AG20443 (cell line): ENCODE data around the gene THAP4.
A peak's percentile ranks its signal among the peaks of the same experiment; 100 is the strongest.

ENCODE experiments used
- DNase-seq: peaks from one replicate; pipeline ENCODE4 v3.0.0; 2012; ENCODE audit warnings: low spot score, mixed read lengths

THAP4 gene, protein sequence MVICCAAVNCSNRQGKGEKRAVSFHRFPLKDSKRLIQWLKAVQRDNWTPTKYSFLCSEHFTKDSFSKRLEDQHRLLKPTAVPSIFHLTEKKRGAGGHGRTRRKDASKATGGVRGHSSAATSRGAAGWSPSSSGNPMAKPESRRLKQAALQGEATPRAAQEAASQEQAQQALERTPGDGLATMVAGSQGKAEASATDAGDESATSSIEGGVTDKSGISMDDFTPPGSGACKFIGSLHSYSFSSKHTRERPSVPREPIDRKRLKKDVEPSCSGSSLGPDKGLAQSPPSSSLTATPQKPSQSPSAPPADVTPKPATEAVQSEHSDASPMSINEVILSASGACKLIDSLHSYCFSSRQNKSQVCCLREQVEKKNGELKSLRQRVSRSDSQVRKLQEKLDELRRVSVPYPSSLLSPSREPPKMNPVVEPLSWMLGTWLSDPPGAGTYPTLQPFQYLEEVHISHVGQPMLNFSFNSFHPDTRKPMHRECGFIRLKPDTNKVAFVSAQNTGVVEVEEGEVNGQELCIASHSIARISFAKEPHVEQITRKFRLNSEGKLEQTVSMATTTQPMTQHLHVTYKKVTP

DNA sequence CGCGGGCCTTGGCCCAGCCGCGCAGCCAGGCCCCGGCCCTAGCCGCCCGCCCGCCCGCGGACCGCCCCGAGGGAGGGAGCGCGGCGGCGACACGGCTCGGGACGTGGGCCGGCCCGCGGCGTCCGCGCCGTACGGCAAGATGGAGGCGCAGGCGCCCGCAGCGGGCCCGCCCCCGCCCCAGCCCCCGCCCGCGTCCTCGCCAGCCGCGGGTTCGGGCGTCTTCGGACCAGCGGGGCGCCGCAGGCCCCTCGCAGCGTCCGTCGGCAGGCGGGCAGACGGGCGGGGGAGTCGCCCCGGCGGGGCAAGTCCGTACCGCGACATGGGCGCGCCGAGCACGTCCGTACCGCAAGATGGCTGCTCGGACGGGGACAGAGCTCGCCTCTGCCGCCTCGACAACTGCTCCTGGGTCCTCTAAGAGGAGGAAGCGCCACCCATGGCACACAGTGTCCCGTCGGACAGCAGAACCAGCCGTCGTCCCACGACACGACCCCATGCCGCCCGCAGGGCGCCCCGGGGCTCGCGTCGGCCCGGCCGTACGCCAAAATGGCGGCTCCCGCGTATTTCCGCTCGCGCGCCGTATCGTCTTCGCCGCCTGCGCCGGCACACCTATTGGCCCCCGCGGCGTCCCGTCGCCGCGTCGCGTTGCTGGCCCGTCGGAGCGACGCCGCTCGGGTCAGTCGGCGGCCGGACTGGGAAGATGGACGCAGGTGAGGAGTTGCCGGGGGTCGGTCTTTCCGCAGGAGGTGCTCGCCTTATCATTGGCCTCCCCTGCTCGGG is at the start of gene THAP4, which contains the start of gene ATG4B:
Gene THAP4, minus strand, starts transcription at position 141 of the 777 bp plus-strand sequence. CDS start 141 bp downstream, outside the sequence.
Gene ATG4B, plus strand, starts transcription at position 676 of the 777 bp plus-strand sequence. Its CDS starts 22 bp downstream, at position 698.
- DNase-seq = peak; percentile 95

GRCh38 chr2:241686324-241686649 is 49.3 kb upstream of the THAP4 start:
- no peak for DNase-seq

GRCh38 chr2:241680827-241681599 is 44.1 kb upstream of the THAP4 start:
- DNase-seq = peak; percentile 96

GRCh38 chr2:241680044-241680443 is 43.1 kb upstream of the THAP4 start:
- no peak for DNase-seq

DNA sequence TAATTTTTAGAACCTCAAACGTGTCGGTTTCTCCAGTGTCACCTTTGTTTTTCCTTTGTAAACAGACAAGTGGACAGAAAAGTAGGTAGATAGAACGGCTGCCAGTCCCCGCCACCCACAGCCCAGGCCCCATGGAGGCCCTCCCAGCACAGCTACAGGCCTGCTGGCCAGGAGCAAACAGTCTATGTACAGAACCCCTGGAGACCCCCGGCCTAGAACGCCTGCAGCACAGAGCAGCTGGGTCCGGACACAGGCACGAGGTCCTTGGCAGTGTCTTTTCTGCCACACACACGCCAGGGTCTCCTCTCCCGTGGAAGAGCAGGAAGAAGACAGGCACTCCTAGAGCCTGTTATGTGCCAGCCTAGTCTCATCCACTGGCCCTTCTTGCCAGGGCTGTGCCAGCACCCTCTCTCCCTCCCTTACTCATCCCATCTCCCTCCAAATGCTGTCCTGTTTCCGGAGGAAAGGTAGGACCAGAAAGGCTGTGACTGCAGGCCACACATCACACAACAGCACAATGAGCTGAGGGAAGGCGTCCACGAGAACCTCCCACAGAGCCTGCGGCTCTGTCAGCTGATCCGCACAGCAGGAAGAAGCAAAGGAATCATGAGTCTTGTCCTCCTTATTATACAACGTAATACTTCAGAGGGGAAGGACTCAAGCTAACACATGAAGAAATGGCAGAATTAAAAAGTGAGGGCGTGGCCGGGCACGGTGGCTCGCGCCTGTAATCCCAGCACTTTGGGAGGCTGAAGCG is 42.0 kb upstream of the THAP4 start:
- no peak for DNase-seq

GRCh38 chr2:241678307-241678706 is 41.3 kb upstream of the THAP4 start:
- no peak for DNase-seq

- DNase-seq = no peak
Observed at GRCh38 chr2:241677392-241677791, 40.4 kb upstream of the THAP4 start.

DNA sequence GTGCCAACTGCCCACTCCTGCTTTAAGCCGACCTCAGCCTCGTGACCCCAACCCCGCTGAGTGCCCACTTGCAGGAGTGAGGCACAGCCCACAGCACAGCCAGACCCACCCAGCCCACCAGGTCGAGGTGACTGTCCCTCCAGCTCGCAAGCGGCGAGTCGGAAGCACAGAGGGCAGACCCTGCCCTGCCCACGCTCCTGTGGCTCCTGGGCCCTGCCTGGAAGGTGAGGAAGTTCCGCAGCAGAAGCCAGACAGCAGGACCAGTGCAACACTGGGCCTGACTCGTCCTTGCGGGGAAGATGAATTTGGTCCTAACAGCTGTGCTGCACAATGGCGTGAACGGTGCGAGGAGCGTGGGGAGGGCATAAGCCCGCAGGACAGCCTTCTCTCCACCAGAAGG is 39.7 kb upstream of the THAP4 start:
- no peak for DNase-seq

DNA sequence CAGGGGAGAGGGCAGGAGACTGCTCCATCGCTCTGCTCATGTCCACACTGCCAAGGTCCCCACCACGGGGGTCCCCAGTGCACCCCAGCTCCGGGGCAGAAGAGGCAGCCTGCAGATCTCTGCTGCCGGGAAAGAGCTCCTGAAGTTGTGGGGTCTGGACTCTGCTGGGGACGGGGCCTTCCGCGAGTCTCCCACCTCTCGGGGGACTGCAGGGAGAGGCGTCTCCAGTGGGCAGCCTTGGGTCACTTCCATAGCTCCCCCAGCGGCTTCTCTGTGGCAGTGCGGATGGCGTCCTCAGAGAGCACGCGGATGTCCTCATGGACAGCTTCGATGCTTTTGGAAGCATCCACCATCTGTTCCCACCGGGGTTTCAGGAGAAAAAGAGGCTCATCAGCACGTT is 38.9 kb upstream of the THAP4 start:
- DNase-seq = no peak

DNA sequence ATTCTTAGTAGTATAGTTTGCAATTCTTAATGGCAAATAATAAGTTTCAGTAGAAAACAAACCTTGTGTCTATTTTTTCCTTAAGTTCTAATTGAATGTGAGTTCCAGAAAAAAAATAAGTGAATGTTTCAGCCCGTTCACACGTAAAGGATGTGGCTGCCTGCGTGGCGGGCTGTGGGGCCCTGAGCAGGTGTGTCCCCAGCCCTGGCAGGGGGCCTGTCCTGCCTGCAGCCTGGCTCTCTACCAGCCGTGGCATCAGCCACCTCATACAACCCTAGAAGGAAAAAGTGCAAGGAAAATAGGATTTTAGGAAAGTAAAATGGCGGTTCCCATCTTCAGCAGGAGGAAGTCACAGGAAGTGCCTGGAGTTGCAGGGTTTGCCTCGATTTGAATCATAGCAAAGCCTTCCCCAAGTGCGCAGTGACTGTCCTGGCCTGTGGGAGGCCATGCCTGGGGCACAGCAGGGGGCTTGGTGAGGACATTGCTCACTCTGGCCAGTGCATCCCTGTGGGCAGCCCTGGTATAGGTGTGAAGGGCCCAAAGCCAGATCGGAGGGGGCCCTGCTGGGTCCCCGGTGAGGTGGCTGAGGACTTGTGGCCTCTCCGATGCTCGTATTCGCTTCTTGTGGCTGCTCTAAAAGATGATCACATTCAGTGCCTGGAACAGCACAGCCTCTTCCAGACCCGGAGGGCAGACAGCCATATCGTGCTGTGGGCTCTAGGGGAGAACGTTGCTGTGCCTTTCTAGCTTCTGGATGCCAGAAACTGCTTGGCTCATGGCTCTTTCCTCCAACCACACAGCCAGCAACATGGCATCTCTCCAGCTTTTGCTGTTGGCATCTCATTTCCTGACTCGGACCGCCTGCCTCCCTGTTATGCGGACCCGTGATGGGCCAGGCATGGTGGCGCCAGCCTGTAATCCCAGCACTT is 37.1 kb upstream of the THAP4 start:
- no peak for DNase-seq

DNA sequence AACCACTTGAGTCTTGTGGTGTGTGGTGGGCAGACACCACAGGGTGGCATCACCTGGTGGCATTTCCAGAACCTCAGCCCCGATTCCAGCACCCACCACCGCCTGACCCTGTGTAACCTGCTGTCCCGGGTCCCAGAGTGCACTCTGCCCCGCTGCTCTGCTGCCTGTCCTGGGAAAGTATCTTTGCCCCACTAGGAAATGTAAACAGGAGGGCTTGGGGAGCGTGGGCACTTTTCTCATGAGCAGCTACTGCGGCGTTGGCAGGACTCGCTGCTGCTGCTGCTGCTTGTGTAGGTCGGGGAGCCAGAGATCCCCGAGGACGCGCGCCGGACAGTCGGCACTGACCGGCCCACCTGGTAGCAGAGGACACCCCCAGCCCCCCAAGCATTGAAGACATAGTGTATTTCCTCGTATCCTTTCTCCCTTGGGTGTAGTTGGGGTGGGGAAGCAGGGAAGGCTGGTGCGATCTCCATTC is 36.3 kb upstream of the THAP4 start:
- no peak for DNase-seq

DNA sequence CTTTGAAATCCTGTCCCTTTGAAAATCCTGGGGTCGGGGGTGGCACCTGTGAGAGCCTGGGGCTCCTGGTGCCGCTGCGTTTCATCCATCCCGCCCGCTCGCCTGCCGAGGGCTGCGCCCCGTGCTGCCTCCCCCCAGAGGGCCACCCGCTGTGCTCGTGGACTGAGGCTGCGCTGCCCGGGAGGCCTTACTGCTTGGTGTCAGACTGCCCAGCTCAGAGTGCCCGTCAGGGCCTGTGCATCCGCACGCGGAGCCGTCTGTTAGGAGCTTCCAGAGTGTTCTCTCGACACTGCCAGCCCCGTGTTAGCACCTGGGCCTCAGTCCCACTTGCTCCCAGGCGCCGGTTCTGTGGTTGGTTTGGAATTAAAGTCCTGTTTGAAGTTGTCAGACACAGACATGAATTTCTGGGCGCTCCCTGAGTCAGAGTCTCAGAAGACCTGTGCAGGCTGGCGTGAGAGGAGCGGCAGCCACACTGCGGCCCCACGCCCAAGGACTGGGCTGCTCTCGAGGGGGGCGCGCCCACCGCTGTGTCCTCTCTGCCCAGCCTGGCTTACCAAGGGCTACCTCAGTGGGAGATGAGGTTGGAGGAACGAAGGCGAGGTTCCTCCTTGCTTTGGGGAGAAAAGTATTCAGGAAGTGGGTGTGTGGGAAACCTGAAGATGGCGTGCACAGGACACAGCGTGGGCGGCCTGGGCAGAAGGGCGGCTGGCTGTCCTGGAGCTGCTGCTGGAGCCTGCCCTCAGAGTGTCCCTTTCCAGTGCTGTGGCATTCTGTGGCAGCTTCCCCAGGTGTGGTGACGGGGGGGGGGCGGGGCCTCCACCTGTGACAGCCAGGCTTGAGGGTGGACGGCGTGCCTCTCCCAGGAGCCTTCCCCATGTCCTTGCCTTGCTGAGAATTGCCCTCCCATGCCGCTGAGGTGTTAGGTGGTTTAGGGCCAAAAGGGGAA is 35.6 kb upstream of the THAP4 start:
- DNase-seq = no peak

DNA sequence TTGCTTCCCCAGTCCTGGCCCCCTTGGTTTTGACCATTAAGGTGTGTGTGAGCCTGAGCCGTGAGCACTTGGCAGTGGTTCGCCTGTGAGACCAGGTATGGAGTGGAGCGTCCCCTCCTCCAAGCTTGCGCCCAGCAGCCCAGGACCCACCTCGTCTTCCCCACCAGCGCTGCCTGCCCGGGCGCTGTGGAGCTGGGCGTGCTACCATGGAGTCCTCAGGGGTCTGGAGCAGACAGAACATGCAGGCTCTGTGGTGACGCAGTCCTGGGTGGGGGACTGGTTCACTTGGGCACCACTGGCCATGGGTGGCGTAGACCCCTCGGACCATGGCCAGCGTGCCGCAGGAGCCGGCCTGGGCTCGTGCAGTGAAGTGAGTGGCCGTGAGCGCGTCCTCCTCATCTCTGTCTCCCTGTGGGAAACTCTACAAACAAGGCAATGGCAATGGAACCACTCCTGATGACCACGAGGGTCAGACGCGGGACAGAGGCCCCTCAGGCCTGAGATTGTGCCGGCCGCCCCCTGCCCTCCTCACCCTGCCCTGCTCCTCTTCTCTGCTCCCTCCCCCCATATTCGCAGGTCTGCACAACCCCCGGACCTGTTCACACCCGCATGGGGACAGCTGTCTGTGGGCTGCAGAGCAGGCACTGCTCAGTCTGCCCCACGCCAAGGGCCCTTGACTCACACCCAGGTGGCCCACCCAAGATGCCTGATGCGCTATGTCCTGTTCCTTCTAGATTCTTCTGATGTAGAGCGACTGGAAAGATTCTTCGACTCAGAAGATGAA is 34.7 kb upstream of the THAP4 start:
- DNase-seq = no peak

DNA sequence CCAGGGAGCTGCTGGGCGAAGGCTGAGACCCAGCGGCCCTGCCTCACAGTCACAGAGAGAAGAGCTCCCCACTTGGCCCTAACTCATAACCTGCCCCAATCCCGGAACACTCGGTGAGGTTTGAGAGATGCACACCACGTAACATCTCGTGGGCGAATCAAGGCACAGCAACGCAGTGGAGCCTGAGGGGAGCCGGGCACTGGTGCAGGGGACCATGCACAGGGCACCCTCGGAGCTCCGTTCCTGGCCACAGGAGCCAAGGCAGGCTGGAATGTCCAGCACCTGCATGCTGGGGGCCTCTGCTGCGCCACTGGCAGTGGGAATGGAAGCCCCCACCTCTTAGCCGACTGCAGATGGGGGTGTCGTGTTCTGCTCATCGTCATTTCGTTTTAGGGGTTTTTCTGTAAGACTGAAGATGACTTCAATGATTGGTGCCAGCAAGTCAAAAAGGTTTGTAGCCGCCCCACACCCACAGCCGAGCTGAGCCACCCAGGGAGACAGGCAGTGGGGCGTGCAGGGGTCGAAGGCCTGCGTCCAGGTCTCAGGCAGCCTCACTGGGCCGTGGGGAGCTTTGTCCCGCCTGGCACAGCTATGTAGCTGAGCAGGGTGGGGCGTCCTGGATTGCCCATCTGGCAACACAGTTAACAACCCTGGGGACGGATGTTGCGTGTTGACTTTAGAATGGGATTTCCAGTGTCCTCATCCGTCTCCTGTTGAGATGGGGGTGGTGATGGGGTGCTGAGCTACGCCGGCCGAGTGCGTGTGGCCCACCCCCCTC is 33.6 kb upstream of the THAP4 start:
- DNase-seq = no peak

GRCh38 chr2:241668839-241669238 is 31.9 kb upstream of the THAP4 start:
- DNase-seq = no peak

DNA sequence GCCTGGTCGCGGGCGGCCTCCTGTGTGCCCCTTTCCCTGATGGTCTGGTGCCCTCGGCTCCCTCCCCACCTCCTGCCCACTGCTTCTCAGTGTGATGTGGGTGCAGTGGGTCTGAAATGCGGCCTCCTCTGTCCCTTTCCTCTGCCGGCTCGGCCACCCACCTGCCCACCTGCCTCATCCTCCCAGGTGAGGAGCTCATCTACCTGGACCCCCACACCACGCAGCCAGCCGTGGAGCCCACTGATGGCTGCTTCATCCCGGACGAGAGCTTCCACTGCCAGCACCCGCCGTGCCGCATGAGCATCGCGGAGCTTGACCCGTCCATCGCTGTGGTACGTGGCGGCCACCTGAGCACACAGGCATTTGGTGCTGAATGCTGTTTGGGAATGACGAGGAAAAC is 31.4 kb upstream of the THAP4 start:
- DNase-seq = no peak

DNA sequence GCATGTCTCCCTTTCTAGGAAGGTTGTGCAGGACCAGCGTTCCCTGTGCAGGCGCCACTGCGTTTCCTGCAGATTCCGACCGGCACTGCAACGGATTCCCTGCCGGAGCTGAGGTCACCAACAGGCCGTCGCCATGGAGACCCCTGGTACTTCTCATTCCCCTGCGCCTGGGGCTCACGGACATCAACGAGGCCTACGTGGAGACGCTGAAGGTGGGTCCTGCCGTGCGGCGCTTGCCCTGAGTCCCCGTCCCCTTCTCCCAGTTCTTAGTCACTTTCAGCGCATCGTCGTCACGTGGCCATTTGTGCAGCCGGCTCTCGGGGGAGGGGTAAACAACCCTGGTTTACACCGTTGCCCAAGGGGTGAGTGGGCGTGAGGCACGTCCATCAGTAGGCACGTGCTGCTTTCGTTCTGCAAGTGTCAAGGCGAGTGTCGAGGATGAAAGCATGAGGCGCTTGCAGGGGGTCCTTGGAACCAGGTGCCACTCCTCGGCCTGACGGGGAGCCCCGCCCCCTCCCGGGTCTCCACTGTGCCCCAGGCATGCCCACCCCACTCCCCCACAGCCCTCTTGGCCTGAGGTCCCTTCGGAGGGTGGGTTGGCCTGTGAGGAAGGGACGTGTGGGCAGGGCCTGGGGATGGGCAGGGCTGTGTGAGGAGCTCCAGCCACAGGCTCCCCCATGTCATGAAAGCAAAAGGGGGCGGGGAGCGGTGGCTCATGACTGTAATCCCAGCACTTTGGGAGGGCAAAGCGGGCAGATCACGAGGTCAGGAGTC is 29.9 kb upstream of the THAP4 start:
- no peak for DNase-seq
